Cardiac fibroblast (primary cell): ENCODE measurements around the gene CKB.
"Not testable (repeated sequence)": the region's sequence is repeated elsewhere in the genome, so short reads cannot be mapped to it uniquely, and the experiment has no call there.

ENCODE experiments used
- DNase-seq, 2 donors: peaks; one replicate each; pipeline versions ENCODE4 v3.0.0 to v3.0.0-alpha.2; 2010; ENCODE audit warnings: low read depth in 2 of 2
- H3K4me3 ChIP-seq, 2 donors: replicated peaks in 1 of 2; 1 replicate in 1 of 2; 2 replicates in 1 of 2; pipeline ENCODE4 v1.5.1; 2011; ENCODE audit warnings: low read depth in 2 of 2, low read length in 2 of 2, mild to moderate bottlenecking in 2 of 2, moderate library complexity in 1 of 2
- CTCF ChIP-seq: IDR thresholded peaks from one replicate; pipeline ENCODE4 v1.5.1; 2011; ENCODE audit warnings: low read depth, mild to moderate bottlenecking, low read length, inconsistent platforms

Gene CKB

GRCh38 chr14:103528587-103529382, 6.2 kb upstream of the CKB start, which contains the start of gene TRMT61A:
Gene TRMT61A (plus strand): TSS chr14:103529196. CDS start chr14:103529979, 783 bp downstream.
- peak; percentile 91 to 93 for DNase-seq
- no peak for TF ChIP-seq CTCF
- H3K4me3 ChIP-seq = peak within 1 kb of the TSS; percentile 95 to 96

- H3K4me3 ChIP-seq = peak overlapping the region; percentile 95 to 96
- no peak for TF ChIP-seq CTCF
- DNase-seq = peak; percentile 22 to 40
Measured at GRCh38 chr14:103528146-103528586, 5.5 kb upstream of the CKB start.

- DNase-seq = peak in 1 of 2 donors; percentile 87
- TF ChIP-seq CTCF = no peak
- peak overlapping the region in 1 of 2 donors; percentile 95 for H3K4me3 ChIP-seq
Measured at GRCh38 chr14:103527408-103528145, 4.9 kb upstream of the CKB start.

- DNase-seq = no peak
- no peak for TF ChIP-seq CTCF
- H3K4me3 ChIP-seq = no peak overlapping the region
Measured at GRCh38 chr14:103526914-103527248, 4.3 kb upstream of the CKB start.

- no peak overlapping the region for H3K4me3 ChIP-seq
- TF ChIP-seq CTCF = no peak
- DNase-seq = no peak
Measured at GRCh38 chr14:103526247-103526913, 3.8 kb upstream of the CKB start.

- DNase-seq, H3K4me3 ChIP-seq: not testable (repeated sequence)
Measured at GRCh38 chr14:103525430-103526246, 3.0 kb upstream of the CKB start.
